GM10266 (cell line): Measurements from ENCODE around the gene PRCD.
"Not testable (repeated sequence)": the region's sequence is repeated elsewhere in the genome, so short reads cannot be mapped to it uniquely, and the experiment has no call there.

Experiments
- DNase-seq: peaks from one replicate; pipeline ENCODE4 v3.0.0; 2012; ENCODE audit errors: extremely low spot score
- TF ChIP-seq, protein P1 (sequence below): IDR thresholded peaks from 2 replicates; pipeline ENCODE4 v1.5.1; 2012; ENCODE audit warnings: mild to moderate bottlenecking, low read depth; ENCODE audit not compliant: control insufficient read depth, insufficient read depth; ENCODE audit errors: missing control alignments

PRCD gene

DNA sequence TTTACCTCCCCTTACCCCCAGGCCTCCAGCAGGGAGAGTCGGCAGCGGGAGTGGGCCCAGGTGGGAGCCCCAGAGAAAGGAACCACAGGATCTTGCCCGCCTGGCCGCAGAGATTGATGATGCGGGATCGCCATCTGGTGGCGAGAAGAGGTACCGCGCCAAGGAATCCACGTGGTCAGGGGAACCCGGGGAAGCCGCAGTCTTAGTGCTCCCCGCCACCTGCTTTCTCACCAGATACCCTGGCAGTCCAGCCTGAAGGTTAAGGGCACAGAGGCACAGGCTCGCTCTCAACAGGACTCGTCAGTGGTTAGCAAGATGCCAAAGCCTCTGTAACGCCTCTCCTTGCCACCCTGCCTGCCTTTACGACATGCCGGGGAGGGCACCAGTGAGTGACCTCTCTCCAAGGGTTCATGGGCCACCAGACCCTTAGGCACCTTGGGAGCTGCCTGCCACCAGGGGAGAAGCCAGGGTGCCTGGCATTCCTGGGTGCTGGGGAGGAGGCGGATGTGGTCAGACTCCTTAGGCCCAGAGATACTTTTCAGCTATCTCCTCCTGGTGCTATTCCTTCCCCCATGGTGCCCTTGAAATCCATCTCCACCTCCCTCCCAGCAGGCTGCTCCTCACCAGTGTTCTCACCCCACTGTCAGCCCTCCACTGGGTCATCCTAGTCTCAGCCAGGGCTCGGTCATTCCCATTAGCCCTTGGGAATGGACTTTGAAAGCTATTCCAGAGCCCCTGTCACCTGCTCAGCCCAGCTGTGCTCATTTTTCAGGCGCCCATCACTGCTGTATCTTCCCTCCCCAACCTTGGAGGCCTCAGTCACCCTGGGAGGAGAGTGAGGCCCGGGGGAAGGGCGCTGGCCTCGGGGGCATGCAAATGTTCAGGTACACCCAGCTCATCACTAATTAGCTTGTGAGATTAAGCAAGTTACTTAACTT, 33.2 kb upstream of the PRCD start:
- peak; percentile 86 for DNase-seq
- TF ChIP-seq, protein P1, sequence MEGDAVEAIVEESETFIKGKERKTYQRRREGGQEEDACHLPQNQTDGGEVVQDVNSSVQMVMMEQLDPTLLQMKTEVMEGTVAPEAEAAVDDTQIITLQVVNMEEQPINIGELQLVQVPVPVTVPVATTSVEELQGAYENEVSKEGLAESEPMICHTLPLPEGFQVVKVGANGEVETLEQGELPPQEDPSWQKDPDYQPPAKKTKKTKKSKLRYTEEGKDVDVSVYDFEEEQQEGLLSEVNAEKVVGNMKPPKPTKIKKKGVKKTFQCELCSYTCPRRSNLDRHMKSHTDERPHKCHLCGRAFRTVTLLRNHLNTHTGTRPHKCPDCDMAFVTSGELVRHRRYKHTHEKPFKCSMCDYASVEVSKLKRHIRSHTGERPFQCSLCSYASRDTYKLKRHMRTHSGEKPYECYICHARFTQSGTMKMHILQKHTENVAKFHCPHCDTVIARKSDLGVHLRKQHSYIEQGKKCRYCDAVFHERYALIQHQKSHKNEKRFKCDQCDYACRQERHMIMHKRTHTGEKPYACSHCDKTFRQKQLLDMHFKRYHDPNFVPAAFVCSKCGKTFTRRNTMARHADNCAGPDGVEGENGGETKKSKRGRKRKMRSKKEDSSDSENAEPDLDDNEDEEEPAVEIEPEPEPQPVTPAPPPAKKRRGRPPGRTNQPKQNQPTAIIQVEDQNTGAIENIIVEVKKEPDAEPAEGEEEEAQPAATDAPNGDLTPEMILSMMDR, result peak; percentile 91

DNA sequence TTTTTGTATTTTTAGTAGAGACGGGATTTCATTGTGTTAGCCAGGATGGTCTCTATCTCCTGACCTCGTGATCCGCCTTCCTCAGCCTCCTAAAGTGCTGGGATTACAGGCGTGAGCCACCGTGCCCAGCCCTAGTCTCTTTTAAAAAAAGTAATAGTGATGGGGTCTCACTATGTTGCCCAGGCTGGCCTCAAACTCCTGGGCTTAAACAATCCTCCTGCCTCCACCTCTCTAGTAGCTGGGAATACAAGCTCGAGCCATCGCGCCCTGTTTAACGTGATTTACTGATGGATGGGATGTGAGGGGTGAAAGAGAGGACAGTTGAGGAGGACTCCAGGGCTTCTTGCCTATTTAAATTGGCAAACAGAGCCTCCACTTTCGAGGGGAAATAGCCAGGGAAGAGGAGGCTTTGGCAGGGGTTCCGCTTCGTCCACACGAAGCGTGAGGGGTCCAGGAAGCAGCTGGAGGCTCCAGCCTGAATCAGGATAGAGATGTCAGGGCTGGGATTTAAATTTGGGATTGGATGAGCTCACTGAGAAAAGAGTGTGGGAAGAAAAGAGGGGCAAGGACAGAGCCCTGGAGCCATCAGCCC, 31.3 kb upstream of the PRCD start:
- not testable (repeated sequence) for DNase-seq

DNA sequence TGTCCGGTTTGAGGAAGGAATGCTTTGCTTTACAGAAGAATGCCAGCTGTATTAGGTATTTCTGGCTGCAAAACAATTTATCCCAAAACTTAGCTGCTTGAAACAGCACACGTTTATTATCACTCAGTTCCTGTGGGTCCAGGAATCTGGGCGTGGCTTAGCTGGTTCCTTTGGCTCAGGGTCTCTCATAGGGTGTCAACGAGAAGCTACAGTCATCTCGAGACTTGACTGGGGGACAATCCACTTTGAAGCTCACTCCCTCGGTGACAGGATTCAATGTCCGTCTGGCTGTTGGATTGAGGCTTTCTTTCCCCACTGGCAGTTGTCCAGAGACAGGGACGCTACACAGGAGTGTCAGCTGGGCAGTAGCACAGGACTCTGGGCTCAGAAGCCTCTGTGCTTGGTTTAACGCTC, 29.0 kb upstream of the PRCD start:
- no peak for DNase-seq
- TF ChIP-seq, protein P1, result no peak

DNA sequence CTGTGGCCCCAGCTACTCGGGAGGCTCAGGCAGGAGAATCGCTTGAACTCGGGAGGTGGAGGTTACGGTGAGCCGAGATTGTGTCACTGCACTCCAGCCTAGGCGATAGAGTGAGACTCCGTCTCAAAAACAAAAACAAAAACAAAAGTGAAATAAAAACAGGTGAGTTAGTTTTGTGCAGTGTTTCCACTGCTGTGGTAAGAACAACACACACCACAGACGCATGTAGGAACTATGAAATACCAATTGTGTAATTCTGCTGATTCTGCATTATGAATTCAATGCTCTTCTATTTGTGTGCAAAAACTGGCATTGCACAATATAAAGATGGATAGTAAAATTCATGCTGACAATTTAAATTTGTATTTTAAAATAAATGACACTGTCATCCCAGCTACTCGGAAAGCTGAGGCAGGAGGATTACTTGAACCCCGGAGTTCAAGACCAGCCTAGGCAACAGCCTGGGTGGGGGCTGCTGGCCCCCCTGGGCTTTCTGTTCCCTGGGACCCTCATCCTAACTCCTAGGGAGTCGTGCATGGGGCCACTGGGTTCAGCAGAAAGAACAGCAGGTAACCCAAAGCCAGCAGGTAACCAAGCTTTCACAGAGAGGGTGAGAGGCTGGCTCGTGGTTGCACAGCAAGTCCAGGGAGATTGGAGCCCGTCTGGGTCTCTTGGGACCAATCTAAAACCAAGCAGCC, 28.0 kb upstream of the PRCD start:
- TF ChIP-seq, protein P1, result no peak
- DNase-seq, result no peak

DNA sequence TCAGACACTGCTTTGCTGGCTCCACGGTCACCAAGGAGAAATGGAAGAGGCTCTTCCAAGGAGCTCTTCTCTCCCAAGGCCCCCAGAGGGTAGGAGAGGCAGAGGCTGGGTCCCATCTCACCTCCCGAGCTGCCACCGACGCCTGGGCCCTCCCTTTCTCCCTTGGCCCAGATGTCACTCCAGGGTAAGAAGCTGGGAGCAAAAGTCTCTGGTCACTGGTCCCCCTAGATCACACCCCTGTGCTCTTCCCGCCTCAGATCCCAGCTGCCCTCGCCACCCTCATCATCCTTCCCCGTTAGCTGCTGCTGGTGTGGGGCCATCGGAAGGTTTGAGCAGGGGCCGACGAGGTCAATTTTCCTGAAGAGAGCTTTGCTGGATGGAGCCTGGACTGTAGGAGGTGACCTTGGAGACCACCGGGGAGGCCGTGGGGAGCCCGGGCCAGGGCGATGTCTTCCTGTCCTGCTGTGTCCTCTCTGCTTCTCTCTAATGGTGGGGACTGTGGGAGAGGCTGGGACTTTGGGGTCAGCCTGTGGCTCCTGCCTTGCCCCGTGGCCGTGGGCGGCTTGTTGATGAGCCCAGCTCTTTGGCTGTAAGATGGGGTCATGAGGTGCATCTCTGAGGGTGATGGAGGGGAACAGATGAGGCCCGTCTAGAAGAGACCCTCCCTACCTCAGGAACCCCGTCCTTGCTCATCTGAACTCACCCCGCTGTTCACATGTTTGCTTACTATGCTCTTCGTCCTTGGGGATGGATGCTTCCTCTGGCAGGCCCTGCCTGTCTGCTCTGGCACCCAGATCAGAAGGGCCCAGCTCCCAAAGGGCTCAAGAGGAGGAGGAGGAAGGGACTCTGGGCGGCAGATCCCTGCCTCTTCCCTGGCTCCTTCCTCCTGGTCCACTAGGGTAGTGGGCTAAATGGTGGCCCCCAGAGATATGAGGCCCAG, 27.2 kb upstream of the PRCD start:
- TF ChIP-seq, protein P1, result no peak
- DNase-seq, result no peak

DNA sequence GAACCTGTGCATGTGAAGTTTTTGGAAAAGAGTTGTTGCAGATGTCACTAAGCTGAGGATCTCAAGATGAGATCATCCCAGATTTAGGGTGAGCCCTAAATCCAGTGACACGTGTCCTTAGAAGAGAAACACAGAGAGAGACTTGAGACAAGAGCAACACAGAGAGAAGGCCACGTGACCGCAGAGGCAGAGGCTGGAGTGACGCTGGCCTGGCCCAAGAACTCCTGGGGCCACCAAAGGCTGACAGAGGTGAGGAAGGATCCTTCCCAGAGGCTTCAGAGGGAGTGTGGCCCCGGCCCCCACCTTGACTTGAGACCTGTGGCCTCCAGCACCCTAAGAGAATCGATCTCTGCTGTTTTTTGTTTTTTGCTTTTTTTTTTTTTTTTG, 26.5 kb upstream of the PRCD start:
- TF ChIP-seq, protein P1, result no peak
- no peak for DNase-seq

DNA sequence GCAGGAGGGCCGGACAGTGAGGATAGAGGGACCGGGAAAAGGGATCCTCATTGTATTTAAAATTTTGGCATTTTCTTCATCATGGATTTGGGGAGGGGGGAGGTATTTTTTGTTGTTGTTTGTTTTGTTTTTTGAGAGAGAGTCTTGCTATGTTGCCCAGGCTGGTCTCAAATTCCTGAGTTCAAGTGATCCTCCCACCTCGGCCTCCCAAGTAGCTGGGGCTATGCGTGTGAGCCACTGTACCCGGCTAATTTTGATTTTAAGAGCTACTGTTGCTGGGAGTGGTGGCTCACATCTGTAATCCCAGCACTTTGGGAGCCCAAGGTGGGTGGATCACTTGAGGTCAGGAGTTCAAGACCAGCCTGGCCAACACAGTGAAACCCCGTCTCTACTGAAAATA, 25.5 kb upstream of the PRCD start:
- not testable (repeated sequence) for DNase-seq
